ENCODE data around the gene MYO3A. TPM values are rescaled to one million over a fixed set of nuclear protein-coding genes. Genes with fewer than 3 reads are reported as not detected.

The MYO3A gene
- total and polyA plus RNA-seq, 2 donors (not counting 3 experiments of a cell fraction or from before 2014, with no cell fraction given): not detected

GRCh38 chr10:26217396-26218086 is 283.5 kb downstream of the MYO3A start:
- H3K27ac ChIP-seq (ENCODE audit: insufficient read depth, low read depth, low read length): no peak overlapping the region
- ChIA-PET CTCF (no interaction called here), POLR2A (no interaction called here)
- no peaks in the 10 kb centered on the region for H3K4me1 ChIP-seq (ENCODE audit: control insufficient read depth, extremely low read depth, insufficient read depth, low read length)
- H2AFZ ChIP-seq (ENCODE audit: low read depth, low read length): no peak overlapping the region
- no peak overlapping the region for H3K4me3 ChIP-seq (replicated peaks in 1 of 3; ENCODE audit: insufficient read depth in 1 of 3, low read depth in 1 of 3, low read length in 3 of 3)
- H3K9me3 ChIP-seq (replicated peaks; ENCODE audit: control insufficient read depth, insufficient read depth, low read length): no peaks in the 10 kb centered on the region
- no peak overlapping the region for H3K4me2 ChIP-seq (ENCODE audit: insufficient read depth, low read length)
- BruUV-seq (replicated peaks): no TSS peak
- no peaks in the 10 kb centered on the region for H4K20me1 ChIP-seq (replicated peaks; ENCODE audit: control insufficient read depth, extremely low read depth, insufficient read depth, low read length)
- TF ChIP-seq, protein P1, sequence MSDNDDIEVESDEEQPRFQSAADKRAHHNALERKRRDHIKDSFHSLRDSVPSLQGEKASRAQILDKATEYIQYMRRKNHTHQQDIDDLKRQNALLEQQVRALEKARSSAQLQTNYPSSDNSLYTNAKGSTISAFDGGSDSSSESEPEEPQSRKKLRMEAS (IDR thresholded peaks at IDR 0.05; ENCODE audit: insufficient read depth, insufficient read length): no peak
- TF ChIP-seq POLR2A (IDR thresholded peaks at IDR 0.05; ENCODE audit: low read depth, low read length) (no peak), MYC (IDR thresholded peaks at IDR 0.05; ENCODE audit: low read depth, low read length) (no peak), JUN (IDR thresholded peaks at IDR 0.05; ENCODE audit: borderline replicate concordance, insufficient read depth, insufficient read length, low read depth) (no peak), POLR2AphosphoS5 (IDR thresholded peaks at IDR 0.05; ENCODE audit: insufficient read depth, low read depth, low read length) (no peak), GATA2 (IDR thresholded peaks at IDR 0.05; ENCODE audit: insufficient read depth, insufficient read length, low read depth, low read length) (no peak), EZH2 (IDR thresholded peaks at IDR 0.05; ENCODE audit: borderline replicate concordance, low read depth, low read length, severe bottlenecking) (no peak), FOS (IDR thresholded peaks at IDR 0.05; ENCODE audit: borderline replicate concordance, insufficient read depth, low read length) (no peak)
- TF ChIP-seq, protein P2, sequence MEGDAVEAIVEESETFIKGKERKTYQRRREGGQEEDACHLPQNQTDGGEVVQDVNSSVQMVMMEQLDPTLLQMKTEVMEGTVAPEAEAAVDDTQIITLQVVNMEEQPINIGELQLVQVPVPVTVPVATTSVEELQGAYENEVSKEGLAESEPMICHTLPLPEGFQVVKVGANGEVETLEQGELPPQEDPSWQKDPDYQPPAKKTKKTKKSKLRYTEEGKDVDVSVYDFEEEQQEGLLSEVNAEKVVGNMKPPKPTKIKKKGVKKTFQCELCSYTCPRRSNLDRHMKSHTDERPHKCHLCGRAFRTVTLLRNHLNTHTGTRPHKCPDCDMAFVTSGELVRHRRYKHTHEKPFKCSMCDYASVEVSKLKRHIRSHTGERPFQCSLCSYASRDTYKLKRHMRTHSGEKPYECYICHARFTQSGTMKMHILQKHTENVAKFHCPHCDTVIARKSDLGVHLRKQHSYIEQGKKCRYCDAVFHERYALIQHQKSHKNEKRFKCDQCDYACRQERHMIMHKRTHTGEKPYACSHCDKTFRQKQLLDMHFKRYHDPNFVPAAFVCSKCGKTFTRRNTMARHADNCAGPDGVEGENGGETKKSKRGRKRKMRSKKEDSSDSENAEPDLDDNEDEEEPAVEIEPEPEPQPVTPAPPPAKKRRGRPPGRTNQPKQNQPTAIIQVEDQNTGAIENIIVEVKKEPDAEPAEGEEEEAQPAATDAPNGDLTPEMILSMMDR (IDR thresholded peaks at IDR 0.05; ENCODE audit: extremely low read depth in 1 of 2, insufficient read depth in 1 of 2, low read depth in 1 of 2, low read length in 2 of 2): no peak
- no peaks in the 10 kb centered on the region for H3K79me2 ChIP-seq (ENCODE audit: control insufficient read depth, insufficient read depth, low read length)
- no peak for DNase-seq (ENCODE audit: low read depth, low spot score)
- H3K9me1 ChIP-seq (replicated peaks; ENCODE audit: control insufficient read depth, extremely low read depth, insufficient read depth, low read length): no peaks in the 10 kb centered on the region
- no peak for FAIRE-seq
- H3K27me3 ChIP-seq (ENCODE audit: control insufficient read depth in 2 of 2, insufficient read depth in 2 of 2, low read length in 2 of 2): peaks cover 27 to 49% of the 10 kb centered on the region in 2 experiments
- intact Hi-C loops (cut with micrococcal nuclease) (no loop called here), dilution Hi-C loops (cut with MboI; ENCODE audit: extremely low pct_ligation_motif_present, low sequenced_read_pairs) (no loop called here)
- H3K9ac ChIP-seq (replicated peaks; ENCODE audit: extremely low read depth, insufficient read depth, low read length): no peak overlapping the region
- H3K36me3 ChIP-seq (ENCODE audit: control insufficient read depth in 2 of 2, extremely low read depth in 1 of 2, insufficient read depth in 2 of 2, low read length in 2 of 2): no peaks in the 10 kb centered on the region

Data from endothelial cell of umbilical vein (primary cell).